ENCODE measurements around the gene OPA3.
A peak's percentile ranks its signal among the peaks of the same experiment; 100 is the strongest.

Gene OPA3

DNA sequence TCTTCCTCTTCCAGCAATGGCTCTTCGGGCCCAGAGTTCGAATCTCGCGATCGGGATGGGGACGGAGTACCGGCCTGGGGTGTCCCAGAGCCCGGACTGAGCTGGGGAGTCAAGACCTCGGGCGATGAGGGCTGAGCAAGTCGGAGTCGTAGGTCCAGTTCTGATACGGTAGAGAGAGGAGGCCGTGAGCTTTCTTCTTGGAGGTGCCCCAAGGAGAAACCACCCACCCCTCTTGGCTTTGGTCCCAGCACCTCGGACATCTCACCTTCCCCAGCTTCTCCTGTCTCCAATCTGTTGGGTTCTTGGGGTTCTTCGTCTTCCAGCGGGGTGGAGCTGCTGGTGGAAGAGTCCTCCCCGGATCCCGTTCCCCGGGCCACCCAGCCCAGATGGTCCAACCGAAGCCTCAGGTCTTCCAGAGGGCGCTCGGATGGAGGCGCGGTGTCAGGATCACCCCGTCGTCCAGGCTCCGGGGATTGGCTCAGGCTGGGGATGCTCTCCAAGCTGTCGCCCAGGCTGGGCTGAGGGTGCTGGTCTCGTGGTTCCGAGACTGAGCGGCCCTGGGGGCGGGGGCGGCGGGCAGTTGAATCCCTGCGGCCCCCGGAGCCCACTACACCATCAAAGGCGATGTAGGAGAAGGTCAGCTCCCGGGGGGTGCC is 90.2 kb downstream of the OPA3 start:
- H3K4me3 ChIP-seq (ENCODE audit: low read depth, low read length), result no peak overlapping the region

DNA sequence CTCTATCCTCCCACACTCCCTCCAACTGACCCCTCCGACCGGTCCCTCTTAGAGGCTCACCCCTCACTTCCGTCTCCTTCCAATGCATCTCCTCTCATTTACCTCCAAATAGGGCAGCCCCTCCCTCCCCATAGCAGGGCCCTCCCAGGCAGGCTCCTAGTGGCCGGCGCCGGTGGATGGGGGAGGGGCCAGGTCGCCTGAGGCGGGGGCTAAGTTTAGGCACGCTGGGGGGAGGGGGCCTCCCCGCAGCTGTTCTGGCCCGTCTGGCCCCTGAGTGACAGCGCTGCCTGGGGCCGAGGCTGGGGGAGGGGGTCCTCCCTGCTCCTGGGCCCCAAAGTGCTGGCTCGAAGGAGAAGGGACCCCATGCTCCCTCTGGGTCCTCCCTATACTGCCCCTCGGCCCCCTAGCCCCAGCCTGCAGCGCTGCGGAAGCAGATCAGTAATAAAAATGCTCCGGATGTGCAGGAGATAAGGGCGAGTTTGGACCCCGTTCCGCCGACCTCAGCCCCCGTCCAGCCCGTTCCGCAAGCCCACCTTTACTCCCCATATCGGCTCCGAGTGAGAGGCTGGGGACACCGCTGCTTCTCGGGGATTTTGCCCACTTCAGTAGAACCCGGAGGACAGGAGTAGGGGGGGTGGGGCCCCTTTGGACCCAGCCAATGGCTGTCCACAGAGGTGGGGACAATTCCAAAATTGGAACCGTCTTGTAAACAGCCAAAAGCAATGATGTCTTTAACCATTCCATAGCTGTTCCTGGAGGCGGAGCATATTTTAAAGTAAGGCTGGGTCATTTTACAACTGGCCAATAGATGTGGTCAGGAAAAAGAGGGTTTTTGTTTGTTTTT is 91.8 kb downstream of the OPA3 start:
- DNase-seq (ENCODE audit: low read depth), result no peak
- H3K4me3 ChIP-seq (ENCODE audit: low read depth, low read length), result peak overlapping the region; percentile 63

More for the DNA sequence above, 90.2 kb downstream of the OPA3 start:
- no peak for DNase-seq (ENCODE audit: low read depth)

GRCh38 chr19:45492137-45492626 is 92.4 kb downstream of the OPA3 start:
- peak overlapping the region; percentile 63 for H3K4me3 ChIP-seq (ENCODE audit: low read depth, low read length)
- no peak for DNase-seq (ENCODE audit: low read depth)

GRCh38 chr19:45489216-45489855 is 95.3 kb downstream of the OPA3 start:
- H3K4me3 ChIP-seq (ENCODE audit: low read depth, low read length), result no peak overlapping the region
- no peak for DNase-seq (ENCODE audit: low read depth)

DNA sequence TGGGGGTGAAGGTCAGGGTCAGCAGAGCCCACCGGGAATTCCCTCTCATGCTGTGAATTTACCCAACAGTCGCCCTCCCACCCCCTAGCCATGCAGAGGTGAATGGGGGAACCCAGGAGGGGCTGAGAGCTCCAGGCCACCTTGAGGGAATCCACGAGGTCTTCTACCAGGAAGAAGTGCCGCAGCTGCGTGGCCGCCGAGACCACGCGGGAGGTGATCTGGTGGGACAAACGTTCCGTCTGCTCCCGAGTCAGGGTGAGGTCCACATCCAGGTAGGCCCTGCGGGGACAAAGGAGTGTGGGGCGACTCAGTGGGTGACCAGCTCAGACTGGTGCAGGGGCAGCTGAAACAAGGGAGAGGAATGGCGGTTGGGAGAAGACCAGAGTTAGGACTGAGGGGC is 95.9 kb downstream of the OPA3 start:
- DNase-seq (ENCODE audit: low read depth), result no peak
- H3K4me3 ChIP-seq (ENCODE audit: low read depth, low read length), result no peak overlapping the region

DNA sequence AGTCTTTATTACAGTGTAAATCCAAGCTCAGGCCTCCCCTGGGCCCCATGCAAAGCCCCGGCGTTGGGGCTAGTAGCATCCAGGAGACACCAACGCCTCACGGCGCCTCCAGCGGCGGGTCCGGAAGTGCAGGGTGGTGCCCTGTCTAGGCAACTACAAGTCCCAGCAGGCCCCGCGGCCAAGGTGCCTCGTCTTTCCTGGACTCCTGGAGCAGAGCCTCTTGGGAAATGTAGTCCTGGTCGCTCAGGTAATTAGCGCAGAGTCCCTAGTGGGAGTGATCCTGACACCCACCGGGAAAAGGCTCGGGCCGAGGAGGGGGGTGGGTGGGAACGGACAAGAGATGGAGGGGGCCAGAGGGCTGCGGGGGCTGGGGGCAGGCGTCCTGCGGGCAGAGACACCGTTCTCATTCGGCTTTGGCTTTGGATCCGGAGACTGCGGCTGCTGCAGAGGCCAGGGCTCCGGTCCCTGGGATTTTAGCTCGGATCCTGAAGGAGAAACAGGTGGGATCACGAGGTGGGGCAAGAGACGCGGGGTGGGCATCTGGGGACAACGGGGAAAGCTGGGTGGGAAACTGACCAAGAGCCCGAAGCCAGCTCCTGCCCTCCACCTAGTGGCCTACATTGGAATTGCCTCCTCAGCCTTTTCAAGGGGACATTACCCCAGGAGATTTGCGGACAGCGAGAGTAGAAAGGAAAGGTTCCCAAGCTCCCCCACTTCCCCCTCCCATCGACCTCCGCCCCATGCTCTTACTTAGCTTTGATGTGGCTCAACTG is 99.1 kb downstream of the OPA3 start:
- peak; percentile 77 for DNase-seq (ENCODE audit: low read depth)
- peak overlapping the region; percentile 62 for H3K4me3 ChIP-seq (ENCODE audit: low read depth, low read length)

GRCh38 chr19:45484273-45484945 is 100.2 kb downstream of the OPA3 start:
- no peak overlapping the region for H3K4me3 ChIP-seq (ENCODE audit: low read depth, low read length)
- DNase-seq (ENCODE audit: low read depth), result no peak

GRCh38 chr19:45483033-45483432 is 101.6 kb downstream of the OPA3 start:
- no peak overlapping the region for H3K4me3 ChIP-seq (ENCODE audit: low read depth, low read length)
- no peak for DNase-seq (ENCODE audit: low read depth)

DNA sequence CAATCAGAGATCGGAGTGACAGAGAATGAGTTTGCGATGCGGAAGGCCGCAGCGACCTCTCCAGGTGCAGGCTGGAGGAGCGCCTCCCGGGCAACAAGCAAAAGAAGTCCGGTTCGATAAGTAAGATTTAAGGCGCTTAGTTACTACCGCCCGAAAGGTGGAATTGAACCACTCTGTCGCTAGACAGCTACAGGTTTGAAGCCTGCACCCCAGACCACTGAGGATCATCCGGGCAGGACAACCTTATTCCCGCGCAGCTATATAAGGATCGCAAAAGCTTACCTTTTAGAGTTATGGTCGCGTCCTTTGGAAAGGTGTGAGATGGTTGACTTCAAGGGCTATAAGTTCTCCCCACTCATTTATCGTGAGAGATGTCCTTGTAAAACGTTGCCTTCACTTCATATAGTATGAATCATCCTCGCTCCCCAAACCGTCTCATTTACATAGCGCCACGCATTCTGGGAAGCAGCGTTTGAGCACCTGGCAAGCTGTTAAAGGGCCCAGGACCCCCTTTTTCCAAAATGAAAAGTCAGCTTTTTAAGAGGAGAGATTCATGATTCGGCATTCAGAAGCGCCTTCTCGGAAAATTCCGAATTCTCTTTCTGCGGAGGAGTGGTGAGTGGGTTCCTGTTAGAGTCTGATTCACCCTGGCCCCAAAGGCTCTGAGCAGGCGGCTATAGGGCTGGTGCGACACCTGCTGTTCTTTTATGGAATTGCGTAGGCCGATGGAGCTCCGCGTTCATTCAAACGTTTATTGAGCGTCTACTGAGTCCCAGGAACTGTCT is 106.0 kb downstream of the OPA3 start:
- H3K4me3 ChIP-seq (ENCODE audit: low read depth, low read length), result peak overlapping the region; percentile 72
- peak; percentile 89 for DNase-seq (ENCODE audit: low read depth)

GRCh38 chr19:45477713-45478453 is 106.7 kb downstream of the OPA3 start:
- DNase-seq (ENCODE audit: low read depth), result no peak
- peak overlapping the region; percentile 72 for H3K4me3 ChIP-seq (ENCODE audit: low read depth, low read length)
